Fibroblast of skin of left biceps (primary cell): ENCODE measurements around the gene U2SURP.
"Not testable (repeated sequence)": the region's sequence is repeated elsewhere in the genome, so short reads cannot be mapped to it uniquely, and the experiment has no call there.

Experiments used
- DNase-seq, 2 experiments: peaks; one replicate each; pipeline ENCODE4 v3.0.0-alpha.2; 2013; ENCODE audit warnings: low read depth in 2 of 2

The U2SURP gene

GRCh38 chr3:142976621-142977398 lies 24.6 kb upstream of the U2SURP start:
- peak; percentile 58 to 66 for DNase-seq

GRCh38 chr3:142977399-142977728 lies 24.0 kb upstream of the U2SURP start:
- no peak for DNase-seq

GRCh38 chr3:142981108-142981507 lies 20.3 kb upstream of the U2SURP start:
- DNase-seq, result no peak

- DNase-seq, result no peak
These were observed 19.2 kb upstream of the U2SURP start for GRCh38 chr3:142982038-142982773.

GRCh38 chr3:142983318-142983717 lies 18.1 kb upstream of the U2SURP start:
- no peak for DNase-seq

- no peak for DNase-seq
These were observed 17.1 kb upstream of the U2SURP start for GRCh38 chr3:142984255-142984654.

GRCh38 chr3:142987080-142987700 lies 14.2 kb upstream of the U2SURP start:
- no peak for DNase-seq

- no peak for DNase-seq
These were observed 13.7 kb upstream of the U2SURP start for GRCh38 chr3:142987707-142988106.

GRCh38 chr3:142988221-142988620 lies 13.1 kb upstream of the U2SURP start:
- not testable (repeated sequence) for DNase-seq

- not testable (repeated sequence) for DNase-seq
These were observed 12.5 kb upstream of the U2SURP start for GRCh38 chr3:142988826-142989225.

GRCh38 chr3:142990721-142991120 lies 10.6 kb upstream of the U2SURP start:
- DNase-seq, result no peak

GRCh38 chr3:142992323-142992722 lies 9.0 kb upstream of the U2SURP start:
- DNase-seq, result no peak

- DNase-seq, result peak in 1 of 2 experiments; percentile 30
These were observed 7.4 kb upstream of the U2SURP start for GRCh38 chr3:142993958-142994442.

GRCh38 chr3:142997330-142997729 lies 4.0 kb upstream of the U2SURP start:
- no peak for DNase-seq

GRCh38 chr3:142998439-142998838 lies 2.9 kb upstream of the U2SURP start:
- no peak for DNase-seq

- no peak for DNase-seq
These were observed 1.5 kb upstream of the U2SURP start for GRCh38 chr3:142999881-143000280.

- no peak for DNase-seq
These were observed 842 bp upstream of the U2SURP start for GRCh38 chr3:143000528-143000927.

GRCh38 chr3:143001034-143001368 lies 369 bp upstream of the U2SURP start:
- no peak for DNase-seq

- no peak for DNase-seq
These were observed 828 bp downstream of the U2SURP start for GRCh38 chr3:143002083-143002712.

GRCh38 chr3:143002727-143003126 lies 1.4 kb downstream of the U2SURP start:
- DNase-seq, result no peak

- DNase-seq, result no peak
These were observed 3.5 kb downstream of the U2SURP start for GRCh38 chr3:143004823-143005222.

- no peak for DNase-seq
These were observed 8.7 kb downstream of the U2SURP start for GRCh38 chr3:143010024-143010423.
